ENCODE results near the gene STX1A.

GRCh38 chr7:73669858-73670385 is 49.5 kb downstream of the STX1A start:
- TF ChIP-seq POLR2A (IDR thresholded peaks at IDR 0.05) (no peak), CTCF (IDR thresholded peaks at IDR 0.05 in 8 of 11, conservative IDR thresholded peaks at IDR 0.05 in 3 of 11) (no peak)

All from spleen (tissue), 7 donors.